Vagina (tissue), 2 donors: Measurements from ENCODE around the gene CNOT1. TPM values are rescaled to one million over a fixed set of nuclear protein-coding genes. Genes with fewer than 3 reads are reported as not detected.

ENCODE experiments used
- DNase-seq, 2 donors: peaks; one replicate each; pipeline ENCODE4 v3.0.0-alpha.2; 2017; ENCODE audit errors: extremely low spot score in 2 of 2
- H3K27ac ChIP-seq: fragments of 200-600 bp; sonication (generic); one replicate; pipeline ENCODE4 v1.5.1; 2019
- H3K27me3 ChIP-seq: fragments of 200-600 bp; sonication (generic); one replicate; pipeline ENCODE4 v1.5.1; 2019
- H3K36me3 ChIP-seq, 2 donors: fragments of 200-600 bp; sonication (generic); one replicate each; pipeline ENCODE4 v1.5.1; 2017 to 2019
- H3K4me1 ChIP-seq: fragments of 200-600 bp; sonication (generic); one replicate; pipeline ENCODE4 v1.5.1; 2019
- H3K4me3 ChIP-seq, 2 donors: fragments of 200-600 bp; sonication (generic); 1 replicate in 1 of 2; 2 replicates in 1 of 2; pipeline ENCODE4 v1.5.1; 2016 to 2019
- H3K9me3 ChIP-seq: fragments of 200-600 bp; sonication (generic); one replicate; pipeline ENCODE4 v1.5.1; 2019
- POLR2A ChIP-seq, 2 donors: fragments of 450-650 bp; IDR thresholded peaks; one replicate each; pipeline ENCODE4 v1.6.1; 2017; ENCODE audit warnings: antibody characterized with exemption in 2 of 2, mild to moderate bottlenecking in 2 of 2, moderate library complexity in 2 of 2
- POLR2AphosphoS5 ChIP-seq, 2 donors: sonication (generic); formaldehyde crosslinking; IDR thresholded peaks; one replicate each; pipeline ENCODE4 v1.9.0; 2017; ENCODE audit warnings: antibody characterized with exemption in 2 of 2, mild to moderate bottlenecking in 2 of 2, low read depth in 1 of 2; ENCODE audit not compliant: insufficient read depth in 1 of 2
- intact Hi-C: fragments of 100-400 bp; cut with DNase I; formaldehyde crosslinking; loops from one replicate; pipeline ENCODE4 v1.15.1; 2023
- total RNA-seq: library from RNA; depleted of rRNA; stranded (reverse); fragments of >200 nt; gene quantifications from one replicate; pipeline ENCODE4 v1.2.3, GENCODE V29; 2016
- TF ChIP-seq, protein P1 (sequence below), 3 experiments: fragments of 450-650 bp in 2 of 3; fragments of 200-600 bp in 1 of 3; sonication (generic) in 1 of 3; IDR thresholded peaks; one replicate each; pipeline ENCODE4 v1.5.1; 2017 to 2019; ENCODE audit warnings: antibody characterized with exemption in 3 of 3, mild to moderate bottlenecking in 2 of 3, moderate library complexity in 2 of 3

CNOT1 gene
- total RNA-seq, 1 donor from 2014 or later = 115 TPM

DNA sequence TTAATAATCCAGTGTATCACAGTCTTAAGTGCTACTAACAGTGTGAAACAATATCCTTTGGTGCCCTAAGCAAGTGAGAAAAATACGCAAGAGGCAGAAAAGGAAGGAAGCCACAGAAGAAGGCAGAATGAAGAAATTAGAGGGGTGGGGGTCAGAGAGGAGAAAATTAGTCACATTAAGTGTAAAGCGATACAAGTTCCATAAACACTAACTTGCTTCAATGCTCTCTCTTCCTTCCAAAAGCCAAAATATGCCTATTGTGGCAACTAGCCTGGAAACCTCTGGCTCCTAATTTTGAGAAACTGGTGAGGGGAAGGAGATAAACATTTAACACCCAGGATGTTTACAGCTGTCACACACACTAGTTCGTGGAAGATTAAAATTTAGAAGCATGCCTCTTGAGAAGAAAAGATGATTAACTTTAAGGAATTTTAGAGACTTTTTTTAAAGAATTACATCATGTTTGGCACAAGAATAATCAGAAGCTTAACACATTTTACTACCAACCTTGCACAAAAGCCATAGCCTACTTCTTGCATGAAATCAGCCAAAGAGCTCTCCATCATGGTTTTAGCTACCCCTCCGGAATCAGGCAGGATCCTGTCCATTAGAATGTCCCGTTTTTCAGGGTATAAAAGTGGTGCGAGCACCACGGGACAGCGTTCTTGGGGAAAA lies 44.7 kb downstream of the CNOT1 start:
- Histone ChIP-seq H3K4me3 (no peak overlapping the region), H3K27ac (no peak overlapping the region), H3K9me3 (no peaks in the 10 kb centered on the region), H3K36me3 (peaks cover 4 to 90% of the 10 kb centered on the region in 2 donors), H3K4me1 (no peaks in the 10 kb centered on the region), H3K27me3 (no peaks in the 10 kb centered on the region)
- DNase-seq = no peak
- intact Hi-C loops = no loop called here
- TF ChIP-seq, protein P1, sequence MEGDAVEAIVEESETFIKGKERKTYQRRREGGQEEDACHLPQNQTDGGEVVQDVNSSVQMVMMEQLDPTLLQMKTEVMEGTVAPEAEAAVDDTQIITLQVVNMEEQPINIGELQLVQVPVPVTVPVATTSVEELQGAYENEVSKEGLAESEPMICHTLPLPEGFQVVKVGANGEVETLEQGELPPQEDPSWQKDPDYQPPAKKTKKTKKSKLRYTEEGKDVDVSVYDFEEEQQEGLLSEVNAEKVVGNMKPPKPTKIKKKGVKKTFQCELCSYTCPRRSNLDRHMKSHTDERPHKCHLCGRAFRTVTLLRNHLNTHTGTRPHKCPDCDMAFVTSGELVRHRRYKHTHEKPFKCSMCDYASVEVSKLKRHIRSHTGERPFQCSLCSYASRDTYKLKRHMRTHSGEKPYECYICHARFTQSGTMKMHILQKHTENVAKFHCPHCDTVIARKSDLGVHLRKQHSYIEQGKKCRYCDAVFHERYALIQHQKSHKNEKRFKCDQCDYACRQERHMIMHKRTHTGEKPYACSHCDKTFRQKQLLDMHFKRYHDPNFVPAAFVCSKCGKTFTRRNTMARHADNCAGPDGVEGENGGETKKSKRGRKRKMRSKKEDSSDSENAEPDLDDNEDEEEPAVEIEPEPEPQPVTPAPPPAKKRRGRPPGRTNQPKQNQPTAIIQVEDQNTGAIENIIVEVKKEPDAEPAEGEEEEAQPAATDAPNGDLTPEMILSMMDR (IDR thresholded peaks at IDR 0.05) = no peak
- TF ChIP-seq POLR2A (IDR thresholded peaks at IDR 0.05) (no peak), POLR2AphosphoS5 (IDR thresholded peaks at IDR 0.05; ENCODE audit: insufficient read depth in 1 of 2, low read depth in 1 of 2) (no peak)

DNA sequence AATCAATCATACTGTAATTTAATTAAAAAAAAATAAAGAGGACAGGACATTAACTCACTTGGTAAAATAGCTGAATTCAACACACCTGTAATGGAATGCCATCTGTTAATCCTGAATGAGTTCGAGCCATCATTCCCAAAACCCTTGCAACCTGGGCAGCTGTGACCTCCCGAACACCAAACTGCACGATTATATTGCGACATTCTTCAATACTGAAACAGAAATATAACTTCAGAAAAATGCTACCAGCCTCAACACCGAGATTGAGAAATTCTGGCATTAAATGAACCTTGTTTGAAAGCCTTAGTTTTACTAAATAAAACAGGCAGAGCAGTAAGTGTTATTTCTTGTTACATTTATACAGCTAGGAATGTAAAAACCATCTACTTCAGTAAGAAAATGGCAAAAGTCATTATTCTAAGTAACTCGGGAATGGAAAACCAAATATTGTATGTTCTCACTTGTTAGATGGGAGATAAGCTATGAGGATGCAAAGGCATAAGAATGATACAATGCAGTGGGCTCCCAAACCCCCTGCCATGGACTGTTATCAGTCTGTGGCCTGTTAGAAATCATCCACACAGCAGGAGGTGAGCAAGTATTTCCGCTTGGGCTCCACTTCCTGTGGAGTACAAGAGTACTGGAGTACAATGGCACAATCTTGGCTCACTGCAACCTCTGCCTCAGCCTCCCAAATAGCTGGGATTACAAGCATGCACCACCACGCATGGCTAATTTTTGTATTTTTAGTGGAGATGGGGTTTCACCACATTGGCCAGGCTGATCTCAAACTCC lies 46.5 kb downstream of the CNOT1 start:
- H3K4me1 ChIP-seq = no peaks in the 10 kb centered on the region
- no peak overlapping the region for H3K27ac ChIP-seq
- DNase-seq = no peak
- H3K36me3 ChIP-seq = peaks cover 4 to 96% of the 10 kb centered on the region in 2 donors
- H3K4me3 ChIP-seq = no peak overlapping the region
- H3K9me3 ChIP-seq = no peaks in the 10 kb centered on the region
- no peaks in the 10 kb centered on the region for H3K27me3 ChIP-seq
- no peak for TF ChIP-seq POLR2AphosphoS5 (IDR thresholded peaks at IDR 0.05; ENCODE audit: insufficient read depth in 1 of 2, low read depth in 1 of 2)
- TF ChIP-seq POLR2A (IDR thresholded peaks at IDR 0.05) = no peak
- TF ChIP-seq, protein P1 (IDR thresholded peaks at IDR 0.05) = no peak
- intact Hi-C loops = no loop called here

DNA sequence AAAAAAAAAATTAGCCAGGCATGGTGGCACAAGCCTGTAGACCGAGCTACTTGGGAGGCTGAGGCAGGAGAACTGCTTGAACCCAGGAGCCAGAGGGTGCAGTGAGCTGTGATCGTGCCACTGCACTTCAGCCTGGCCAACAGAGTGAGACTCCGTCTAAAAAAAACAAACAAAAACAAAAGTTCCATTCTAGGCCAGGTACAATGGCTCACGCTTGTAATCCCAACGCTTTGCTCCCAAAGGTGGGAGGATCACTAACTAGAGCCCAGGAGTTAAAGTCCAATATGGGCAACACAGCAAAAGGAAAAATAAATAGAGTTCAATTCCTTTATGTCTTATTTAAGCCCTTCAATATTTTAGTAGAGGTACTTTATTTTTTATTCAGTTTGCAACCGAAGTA lies 47.5 kb downstream of the CNOT1 start:
- H3K27me3 ChIP-seq = no peaks in the 10 kb centered on the region
- H3K27ac ChIP-seq = no peak overlapping the region
- no peak overlapping the region for H3K4me3 ChIP-seq
- peaks cover 6 to 97% of the 10 kb centered on the region in 2 donors for H3K36me3 ChIP-seq
- H3K9me3 ChIP-seq = no peaks in the 10 kb centered on the region
- DNase-seq = no peak
- intact Hi-C loops = no loop called here
- H3K4me1 ChIP-seq = no peaks in the 10 kb centered on the region
- no peak for TF ChIP-seq POLR2AphosphoS5 (IDR thresholded peaks at IDR 0.05; ENCODE audit: insufficient read depth in 1 of 2, low read depth in 1 of 2)
- no peak for TF ChIP-seq POLR2A (IDR thresholded peaks at IDR 0.05)
- TF ChIP-seq, protein P1 (IDR thresholded peaks at IDR 0.05) = no peak

DNA sequence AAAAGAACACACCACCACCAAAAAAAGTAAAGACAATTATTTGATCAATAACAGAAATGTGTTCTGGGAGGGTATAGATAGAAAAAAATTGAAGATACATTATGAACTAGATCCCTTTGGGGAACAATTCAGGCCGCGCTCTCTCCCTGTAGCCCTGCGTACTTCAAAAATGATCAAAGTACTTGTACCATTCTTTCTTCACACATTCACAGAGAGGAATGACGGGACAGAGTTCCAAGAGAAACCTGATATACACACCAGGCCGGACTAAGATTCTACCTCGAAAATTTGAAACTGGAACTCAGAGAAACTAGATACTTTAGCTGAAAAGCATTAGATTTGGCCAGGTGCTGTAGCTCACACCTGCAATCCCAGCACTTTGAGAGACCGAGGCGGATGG lies 50.0 kb downstream of the CNOT1 start:
- intact Hi-C loops = no loop called here
- Histone ChIP-seq H3K36me3 (peaks cover 2 to 98% of the 10 kb centered on the region in 2 donors), H3K4me1 (no peaks in the 10 kb centered on the region), H3K27me3 (no peaks in the 10 kb centered on the region), H3K4me3 (no peak overlapping the region), H3K9me3 (no peaks in the 10 kb centered on the region), H3K27ac (no peak overlapping the region)
- TF ChIP-seq POLR2AphosphoS5 (IDR thresholded peaks at IDR 0.05; ENCODE audit: insufficient read depth in 1 of 2, low read depth in 1 of 2) (no peak), POLR2A (IDR thresholded peaks at IDR 0.05) (no peak)
- TF ChIP-seq, protein P1 (IDR thresholded peaks at IDR 0.05) = no peak
- DNase-seq = no peak

DNA sequence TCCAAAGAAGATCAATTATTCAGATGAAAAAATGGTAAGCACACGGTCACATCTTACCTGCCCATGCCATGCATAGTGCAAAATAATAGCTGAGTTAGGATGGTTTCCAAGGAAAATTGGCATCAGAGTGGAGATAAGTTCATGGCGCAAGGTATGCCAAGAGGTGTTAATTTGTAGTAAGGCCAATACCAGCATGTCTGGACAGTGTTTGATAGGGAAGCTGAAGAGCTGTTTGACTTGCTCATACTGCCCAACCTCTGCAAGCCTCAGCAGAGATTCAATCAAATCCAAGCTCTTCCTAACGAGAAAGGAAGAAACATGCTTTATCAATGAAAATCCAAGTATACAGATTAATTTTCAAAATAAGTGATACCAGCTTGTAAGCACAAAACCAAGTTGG lies 51.0 kb downstream of the CNOT1 start:
- no peak overlapping the region for H3K27ac ChIP-seq
- no peaks in the 10 kb centered on the region for H3K9me3 ChIP-seq
- TF ChIP-seq POLR2AphosphoS5 (IDR thresholded peaks at IDR 0.05; ENCODE audit: insufficient read depth in 1 of 2, low read depth in 1 of 2) (no peak), POLR2A (IDR thresholded peaks at IDR 0.05) (no peak)
- TF ChIP-seq, protein P1 (IDR thresholded peaks at IDR 0.05) = no peak
- no peaks in the 10 kb centered on the region for H3K27me3 ChIP-seq
- H3K4me1 ChIP-seq = no peaks in the 10 kb centered on the region
- H3K4me3 ChIP-seq = no peak overlapping the region
- no peak for DNase-seq
- intact Hi-C loops = no loop called here
- H3K36me3 ChIP-seq = peaks cover 2 to 96% of the 10 kb centered on the region in 2 donors
